Measurements from ENCODE around the gene MAN1B1.

- TF ChIP-seq CTCF (conservative IDR thresholded peaks at IDR 0.05; ENCODE audit: low read depth, low read length): no peak
- no peak for TF ChIP-seq POLR2A (IDR thresholded peaks at IDR 0.05; ENCODE audit: low read depth, low read length)
- TF ChIP-seq MXI1 (IDR thresholded peaks at IDR 0.05; ENCODE audit: borderline replicate concordance, low read depth, low read length): no peak
- no peak for TF ChIP-seq RAD21 (IDR thresholded peaks at IDR 0.05; ENCODE audit: low read length)
- TF ChIP-seq FOS (IDR thresholded peaks at IDR 0.05; ENCODE audit: low read depth, low read length): no peak
- no peak for TF ChIP-seq USF2 (IDR thresholded peaks at IDR 0.05; ENCODE audit: low read depth, low read length)
- TF ChIP-seq SMC3 (IDR thresholded peaks at IDR 0.05; ENCODE audit: low read depth, low read length): no peak
- TF ChIP-seq MAFK (IDR thresholded peaks at IDR 0.05; ENCODE audit: low read depth, low read length): no peak
- no peak for TF ChIP-seq RCOR1 (IDR thresholded peaks at IDR 0.05; ENCODE audit: insufficient replicate concordance, low read length)
- no peak for TF ChIP-seq RFX5 (IDR thresholded peaks at IDR 0.05; ENCODE audit: low read depth, low read length)
- no peak for TF ChIP-seq ELK1 (IDR thresholded peaks at IDR 0.05; ENCODE audit: borderline replicate concordance, low read depth, low read length)
- no peak for TF ChIP-seq BHLHE40 (IDR thresholded peaks at IDR 0.05; ENCODE audit: low read depth, low read length)
- no peak for TF ChIP-seq CHD1 (IDR thresholded peaks at IDR 0.05; ENCODE audit: low read depth, low read length)
- no peak for TF ChIP-seq CEBPB (IDR thresholded peaks at IDR 0.05; ENCODE audit: low read depth, low read length)
These were observed 62.6 kb downstream of the MAN1B1 start for GRCh38 chr9:137149363-137149762.
